ENCODE measurements around the gene CFAP57. TPM values are rescaled to one million over a fixed set of nuclear protein-coding genes. Genes with fewer than 3 reads are reported as not detected.

Gene CFAP57
- total and polyA plus RNA-seq, 2 of the 8 experiments (the other 6 are each of a cell fraction or from before 2014, with no cell fraction given), result 0.20 to 0.80 TPM

- Histone ChIP-seq H4K20me1 (replicated peaks in 1 of 2; ENCODE audit: control insufficient read depth in 1 of 2, insufficient read depth in 2 of 2, low read length in 2 of 2) (no peaks in the 10 kb centered on the region), H3K23me2 (ENCODE audit: low read depth, low read length) (peaks cover 3% of the 10 kb centered on the region; the same call in 1 of the 2 replicates), H3K9ac (replicated peaks in 1 of 4; ENCODE audit: extremely low read depth in 1 of 4, low read depth in 3 of 4, low read length in 3 of 4) (no peak overlapping the region), H3K14ac (ENCODE audit: insufficient read length) (no peak overlapping the region), H3K79me1 (ENCODE audit: low read depth, low read length) (no peaks in the 10 kb centered on the region; the same call in none of the 2 replicates), H3K4ac (replicated peaks; ENCODE audit: insufficient read length, low read depth, low read length) (no peak overlapping the region), H3K9me3 (ENCODE audit: insufficient read depth in 2 of 2, low read depth in 1 of 2, low read length in 1 of 2) (no peaks in the 10 kb centered on the region), H3K27me3 (replicated peaks in 1 of 4; ENCODE audit: control insufficient read depth in 3 of 4, extremely low read depth in 1 of 4, insufficient read depth in 3 of 4, low read length in 3 of 4) (no peaks in the 10 kb centered on the region; a peak in 1 of 7 replicates), H2BK12ac (ENCODE audit: low read depth, low read length) (no peak overlapping the region), H2BK15ac (ENCODE audit: low read length) (no peak overlapping the region), H3K56ac (replicated peaks; ENCODE audit: insufficient read length, low read depth, low read length) (no peak overlapping the region), H3K27ac (ENCODE audit: low read depth, low read length) (no peak overlapping the region), H3K4me1 (replicated peaks in 1 of 4; ENCODE audit: control insufficient read depth in 3 of 4, insufficient read depth in 4 of 4, low read length in 3 of 4) (peaks cover 0 to 15% (median 12%) of the 10 kb centered on the region in 4 experiments; a peak in 6 of 7 replicates), H2AK5ac (ENCODE audit: low read depth, low read length) (no peak overlapping the region), H4K91ac (replicated peaks; ENCODE audit: insufficient read length, low read length) (no peak overlapping the region), H3K4me2 (ENCODE audit: insufficient read depth in 1 of 2, low read depth in 2 of 2, low read length in 2 of 2) (no peak overlapping the region), H3K79me2 (ENCODE audit: control insufficient read depth in 1 of 2, insufficient read depth in 2 of 2, low read length in 2 of 2) (no peaks in the 10 kb centered on the region), H2BK5ac (ENCODE audit: low read depth, low read length) (no peak overlapping the region), H3K18ac (ENCODE audit: extremely low read depth, low read length) (no peak overlapping the region), H2AFZ (ENCODE audit: low read length) (no peak overlapping the region), H2BK120ac (replicated peaks; ENCODE audit: low read depth, low read length) (no peak overlapping the region), H4K5ac (ENCODE audit: insufficient read length, low read depth, low read length) (no peak overlapping the region), H3K4me3 (ENCODE audit: extremely low read depth in 1 of 4, insufficient read depth in 2 of 4, low read depth in 3 of 4, low read length in 4 of 4) (no peak overlapping the region), H3K23ac (ENCODE audit: insufficient read length) (no peak overlapping the region), H2BK20ac (ENCODE audit: low read length) (no peak overlapping the region), H3K36me3 (ENCODE audit: control insufficient read depth in 2 of 4, insufficient read depth in 4 of 4, low read length in 3 of 4) (no peaks in the 10 kb centered on the region), H4K8ac (ENCODE audit: extremely low read depth, insufficient read depth, low read length) (no peak overlapping the region)
- ChIA-PET CTCF (ENCODE audit: partially characterized antibody) (interaction anchor here (0.7 to 1.8 kb wide), 8 partner anchors 15 to 166 kb away, joined by 3 to 7 read pairs (median 3); partner anchors contain the start of gene TMEM125), POLR2A (ENCODE audit: partially characterized antibody) (interaction anchor here (5.0 kb wide), 1 partner anchor 70 kb away, joined by 19 read pairs; the partner anchor contains the start of gene CDC20)
- WGBS, 2 experiments (ENCODE audit: extremely low coverage in 1 of 2, insufficient coverage in 1 of 2, insufficient read length in 1 of 2, insufficient replicate concordance in 2 of 2, low coverage in 1 of 2, low lambda C conversion rate in 2 of 2, missing lambda C conversion rate in 1 of 2), result 89% methylated on average over 9 of the region's 9 CpGs; no CpG with 5 or more reads in 1 of the 2 experiments
- FAIRE-seq (no peak), DNase-seq (ENCODE audit: low read depth in 1 of 2, low spot score in 2 of 2) (no peak)
- no peak for TF ChIP-seq POLR2AphosphoS5 (IDR thresholded peaks at IDR 0.05; ENCODE audit: low read depth, low read length)
- TF ChIP-seq HDAC2 (IDR thresholded peaks at IDR 0.05; ENCODE audit: borderline replicate concordance in 1 of 2, low read depth in 2 of 2, low read length in 2 of 2), result no peak
- TF ChIP-seq JUND (IDR thresholded peaks at IDR 0.05; ENCODE audit: low read length), result no peak
- TF ChIP-seq SIX5 (IDR thresholded peaks at IDR 0.05; ENCODE audit: low read depth, low read length), result no peak
- no peak for TF ChIP-seq PHF8 (conservative IDR thresholded peaks at IDR 0.05; ENCODE audit: low read depth, low read length)
- TF ChIP-seq YY1 (IDR thresholded peaks at IDR 0.05; ENCODE audit: low read depth, low read length), result no peak
- no peak for TF ChIP-seq SAP30 (IDR thresholded peaks at IDR 0.05; ENCODE audit: insufficient read depth, insufficient replicate concordance, low read length)
Observed at GRCh38 chr1:43288058-43288784, 116.1 kb downstream of the CFAP57 start.

Data from H1 (cell line).